Epithelial cell of esophagus (primary cell): ENCODE measurements around the gene SDF2L1.

Source experiments
- DNase-seq: peaks from one replicate; pipeline ENCODE4 v3.0.0; 2010; ENCODE audit warnings: low read depth
- H3K4me3 ChIP-seq: 2 replicates; pipeline ENCODE4 v1.5.1; 2011; ENCODE audit warnings: mild to moderate bottlenecking, low read length, control low read depth
- CTCF ChIP-seq: IDR thresholded peaks from 2 replicates; pipeline ENCODE4 v1.5.1; 2011; ENCODE audit warnings: low read depth, mild to moderate bottlenecking, low read length, control low read depth, inconsistent platforms; ENCODE audit not compliant: insufficient read depth; ENCODE audit errors: missing control alignments

The SDF2L1 gene

GRCh38 chr22:21651521-21652009, 9.5 kb downstream of the SDF2L1 start:
- H3K4me3 ChIP-seq = peak overlapping the region; percentile 67
- TF ChIP-seq CTCF = no peak
- no peak for DNase-seq

- H3K4me3 ChIP-seq = peak overlapping the region; percentile 67
- no peak for TF ChIP-seq CTCF
- DNase-seq = peak; percentile 89
These were observed 10.0 kb downstream of the SDF2L1 start for GRCh38 chr22:21652010-21652546.

GRCh38 chr22:21652547-21653545, 10.7 kb downstream of the SDF2L1 start:
- H3K4me3 ChIP-seq = peak overlapping the region; percentile 67
- no peak for TF ChIP-seq CTCF
- no peak for DNase-seq

- no peak for TF ChIP-seq CTCF
- peak overlapping the region; percentile 13 for H3K4me3 ChIP-seq
- DNase-seq = no peak
These were observed 14.9 kb downstream of the SDF2L1 start for GRCh38 chr22:21657020-21657359.

- TF ChIP-seq CTCF = no peak
- peak overlapping the region; percentile 40 for H3K4me3 ChIP-seq
- DNase-seq = peak; percentile 55
These were observed 15.4 kb downstream of the SDF2L1 start for GRCh38 chr22:21657360-21658032.

- no peak for TF ChIP-seq CTCF
- no peak for DNase-seq
- H3K4me3 ChIP-seq = no peak overlapping the region
These were observed 17.9 kb downstream of the SDF2L1 start for GRCh38 chr22:21659864-21660525.
